Activated CD4-positive, alpha-beta T cell treated with anti-CD3 and anti-CD28 coated beads, Interleukin-2, amount 50 U/mL, for 48 hours (primary cell): ENCODE results near the gene TGOLN2.
A peak's percentile ranks its signal among the peaks of the same experiment; 100 is the strongest.
"Not testable (repeated sequence)": the region's sequence is repeated elsewhere in the genome, so short reads cannot be mapped to it uniquely, and the experiment has no call there.

Experiments
- DNase-seq, 2 experiments: peaks; one replicate each; pipeline ENCODE4 v3.0.0-alpha.2; 2020

The TGOLN2 gene

DNA sequence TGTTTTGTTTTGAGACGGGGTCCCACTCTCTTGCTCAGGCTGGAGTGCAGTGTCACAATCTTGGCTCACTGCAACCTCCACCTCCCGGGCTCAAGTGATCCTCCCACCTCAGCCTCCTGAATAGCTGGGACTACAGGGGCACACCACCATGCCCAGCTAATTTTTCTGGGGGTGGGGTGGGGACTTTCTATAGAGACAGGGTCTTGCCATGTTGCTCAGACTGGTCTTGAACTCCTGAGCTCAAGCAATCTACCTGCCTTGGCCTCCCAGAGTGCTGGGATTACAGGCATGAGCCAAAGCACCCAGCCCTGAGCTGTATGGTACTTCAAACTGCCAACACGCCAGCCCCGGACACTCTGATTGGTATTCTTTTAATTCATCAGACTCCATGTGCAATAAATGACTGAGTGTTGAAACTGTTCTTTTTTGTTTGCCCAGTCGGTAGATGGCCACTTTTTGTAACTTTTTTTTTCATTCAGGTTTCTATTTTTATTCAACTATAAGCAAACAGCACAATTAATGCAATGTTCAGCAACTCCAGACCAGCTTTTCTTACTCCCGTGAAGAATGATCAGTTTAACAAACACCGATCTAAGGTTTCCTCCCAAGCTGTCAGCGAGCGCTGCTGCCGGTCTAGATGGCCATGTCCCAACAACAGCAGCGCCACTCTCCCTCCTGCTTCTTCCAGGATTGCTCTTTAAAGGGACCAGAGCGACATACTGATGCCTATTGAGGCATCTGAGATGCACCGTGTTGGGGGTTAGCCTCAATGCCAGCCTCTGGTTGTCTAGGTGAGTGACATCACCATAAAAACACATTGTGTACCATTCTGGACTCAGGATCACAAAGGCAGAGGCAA is 12.5 kb upstream of the TGOLN2 start:
- DNase-seq = no peak

DNA sequence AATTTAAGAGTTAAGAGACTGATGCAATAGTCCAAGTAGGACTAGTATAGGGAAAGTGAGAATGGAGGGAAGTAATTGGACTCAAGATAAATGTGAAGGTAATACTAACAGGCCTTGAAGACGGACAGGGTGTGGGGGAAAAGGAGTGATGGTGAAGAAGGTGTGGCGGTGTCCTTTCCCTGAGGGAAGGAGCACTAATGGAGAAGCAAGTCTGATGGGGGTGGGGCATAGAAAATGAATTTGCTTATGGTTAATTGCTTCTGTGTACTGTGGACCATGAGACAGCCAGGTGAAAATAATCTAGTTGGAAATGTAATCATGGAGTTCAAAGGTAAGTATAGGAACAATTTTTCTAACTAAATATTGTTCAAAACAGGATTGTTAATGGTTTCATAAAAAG is 7.1 kb upstream of the TGOLN2 start:
- no peak for DNase-seq

DNA sequence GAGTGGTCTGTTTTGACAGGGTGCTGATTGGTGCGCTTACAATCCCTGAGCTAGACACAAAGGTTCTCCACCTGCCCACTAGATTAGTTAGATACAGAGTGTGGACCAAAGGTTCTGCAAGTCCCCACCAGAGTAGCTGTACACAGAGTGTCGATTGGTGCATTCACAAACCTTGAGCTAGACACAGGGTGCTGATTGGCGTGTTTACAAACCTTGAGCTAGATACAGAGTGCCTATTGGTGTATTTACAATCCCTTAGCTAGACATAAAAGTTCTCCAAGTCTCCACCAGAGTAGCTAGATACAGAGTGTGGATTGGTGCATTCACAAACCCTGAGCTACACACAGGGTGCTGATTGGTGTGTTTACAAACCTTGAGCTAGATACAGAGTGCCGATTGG is 6.1 kb upstream of the TGOLN2 start:
- DNase-seq = not testable (repeated sequence)

DNA sequence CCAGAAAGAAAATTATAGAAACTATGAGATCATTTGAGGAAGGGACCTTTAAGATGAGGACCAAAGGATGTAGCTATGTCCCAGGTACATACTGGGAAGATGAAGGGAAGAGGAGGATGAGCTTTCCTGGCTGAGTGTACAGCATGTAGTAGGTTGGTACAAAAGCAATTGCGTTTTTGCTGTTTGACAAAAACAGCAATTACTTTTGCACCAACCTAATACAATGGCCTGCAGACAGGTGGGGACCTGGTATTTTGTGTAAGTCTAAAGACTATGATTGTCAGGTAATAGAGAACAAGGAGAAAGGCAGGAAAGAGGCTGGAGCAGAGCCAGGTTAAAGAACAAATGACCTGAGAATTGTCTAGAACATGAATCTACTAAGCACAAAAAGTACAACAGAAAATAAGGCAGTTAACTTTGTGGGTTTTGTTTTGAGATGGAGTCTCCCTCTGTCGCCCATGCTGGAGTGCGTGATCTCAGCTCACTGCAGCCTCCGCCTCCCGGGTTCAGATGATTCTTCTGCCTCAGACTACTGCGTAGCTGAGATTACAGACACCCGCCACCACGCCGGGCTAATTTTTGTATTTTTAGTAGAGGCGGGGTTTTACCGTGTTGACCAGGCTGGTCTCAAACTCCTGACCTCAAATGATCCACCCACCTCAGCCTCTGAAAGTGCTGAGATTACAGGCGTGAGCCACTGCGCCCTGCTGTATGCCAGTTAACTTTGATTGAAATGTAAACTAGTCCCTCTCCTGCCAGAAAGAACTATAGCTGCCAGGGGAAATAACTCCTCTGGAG is 3.2 kb upstream of the TGOLN2 start:
- peak; percentile 31 to 37 for DNase-seq

DNA sequence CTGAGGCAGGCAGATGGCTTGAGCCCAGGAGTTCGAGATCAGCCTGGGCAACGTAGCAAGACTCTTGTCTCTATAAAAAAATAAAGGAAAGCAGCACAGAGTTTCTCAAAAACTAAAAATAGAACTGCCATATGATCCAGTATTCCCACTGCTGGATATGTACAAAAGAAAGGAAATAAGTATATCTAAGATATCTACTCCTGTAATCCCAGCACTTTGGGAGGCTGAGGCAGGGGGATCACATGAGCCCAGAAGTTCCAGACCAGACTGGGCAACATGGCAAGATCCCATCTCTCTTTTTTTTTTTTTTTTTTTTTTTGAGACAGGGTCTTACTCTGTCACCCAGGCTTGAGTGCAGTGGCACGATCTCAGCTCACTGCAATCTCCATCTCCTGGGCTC is 1.9 kb upstream of the TGOLN2 start:
- DNase-seq = not testable (repeated sequence)

GRCh38 chr2:85329181-85329651 is 1.4 kb upstream of the TGOLN2 start:
- DNase-seq = no peak

GRCh38 chr2:85327160-85327821 is 498 bp downstream of the TGOLN2 start:
- peak; percentile 60 to 67 for DNase-seq

GRCh38 chr2:85326406-85327159 is 1.2 kb downstream of the TGOLN2 start:
- DNase-seq = peak; percentile 41 to 56

DNA sequence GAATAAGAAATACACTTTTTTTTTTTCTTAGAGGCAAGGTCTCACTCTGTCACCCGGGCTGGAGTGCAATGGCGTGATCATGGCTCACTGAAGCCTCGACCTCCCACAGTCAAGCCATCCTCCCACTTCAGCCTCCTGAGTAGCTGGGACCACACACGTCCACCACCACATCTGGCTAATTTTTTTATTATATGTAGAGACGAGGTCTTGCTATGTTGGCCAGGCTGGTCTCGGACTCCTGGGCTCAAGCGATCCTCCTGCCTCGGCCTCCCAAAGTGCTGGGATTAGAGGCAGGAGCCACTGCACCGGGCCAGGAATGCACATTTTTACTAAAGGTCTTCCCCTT is 2.4 kb downstream of the TGOLN2 start:
- DNase-seq = no peak

GRCh38 chr2:85324639-85325465 is 2.9 kb downstream of the TGOLN2 start:
- DNase-seq = no peak

GRCh38 chr2:85323988-85324367 is 3.8 kb downstream of the TGOLN2 start:
- DNase-seq = not testable (repeated sequence)

DNA sequence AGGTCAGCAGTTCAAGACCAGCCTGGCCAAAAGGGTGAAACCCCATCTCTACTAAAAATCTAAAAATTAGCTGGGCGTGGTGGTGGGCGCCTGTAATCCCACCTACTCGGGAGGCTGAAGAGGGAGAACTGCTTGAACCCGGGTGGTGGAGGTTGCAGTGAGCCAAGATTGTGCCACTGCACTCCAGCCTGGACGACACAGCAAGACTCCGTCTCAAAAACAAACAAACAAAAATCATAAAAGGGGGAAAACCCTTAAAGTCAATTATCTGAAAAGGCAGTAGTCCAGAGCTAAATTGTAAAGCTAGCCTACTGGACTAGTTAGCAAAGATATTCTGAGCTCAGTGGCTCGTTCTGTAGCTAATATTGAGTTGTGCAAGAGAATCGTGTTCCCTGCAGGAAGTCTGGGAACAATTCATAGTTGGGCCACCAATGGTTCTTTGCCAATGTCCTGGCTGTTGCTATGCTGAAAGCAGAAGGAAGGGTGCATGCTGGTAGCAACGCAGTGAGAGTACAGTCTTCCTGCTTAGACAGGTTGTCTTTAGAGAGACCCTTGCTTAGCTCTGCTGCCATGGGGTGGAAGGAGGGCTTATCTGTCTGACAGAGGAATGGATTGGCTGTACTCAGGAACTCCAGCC is 4.3 kb downstream of the TGOLN2 start:
- DNase-seq = no peak

DNA sequence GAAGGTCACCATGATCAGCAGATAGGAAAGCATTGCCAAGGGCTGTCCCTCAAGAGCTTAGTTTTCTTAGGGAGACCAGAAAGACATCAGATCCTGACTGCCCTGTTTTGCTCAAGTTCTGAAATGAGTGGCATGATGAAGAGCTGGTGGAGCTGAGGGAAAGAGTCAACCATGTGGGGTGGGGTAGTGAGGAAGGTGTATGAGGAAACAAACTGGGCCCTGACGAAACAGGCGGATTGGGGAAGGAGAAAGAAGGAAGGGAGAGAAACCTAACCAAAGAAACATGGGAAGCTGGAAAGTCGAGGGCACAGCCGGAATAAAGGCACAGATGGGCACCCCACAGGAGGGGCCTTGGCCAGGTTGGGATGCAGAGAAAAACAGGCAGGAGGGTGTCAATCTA is 8.0 kb downstream of the TGOLN2 start:
- DNase-seq = no peak

DNA sequence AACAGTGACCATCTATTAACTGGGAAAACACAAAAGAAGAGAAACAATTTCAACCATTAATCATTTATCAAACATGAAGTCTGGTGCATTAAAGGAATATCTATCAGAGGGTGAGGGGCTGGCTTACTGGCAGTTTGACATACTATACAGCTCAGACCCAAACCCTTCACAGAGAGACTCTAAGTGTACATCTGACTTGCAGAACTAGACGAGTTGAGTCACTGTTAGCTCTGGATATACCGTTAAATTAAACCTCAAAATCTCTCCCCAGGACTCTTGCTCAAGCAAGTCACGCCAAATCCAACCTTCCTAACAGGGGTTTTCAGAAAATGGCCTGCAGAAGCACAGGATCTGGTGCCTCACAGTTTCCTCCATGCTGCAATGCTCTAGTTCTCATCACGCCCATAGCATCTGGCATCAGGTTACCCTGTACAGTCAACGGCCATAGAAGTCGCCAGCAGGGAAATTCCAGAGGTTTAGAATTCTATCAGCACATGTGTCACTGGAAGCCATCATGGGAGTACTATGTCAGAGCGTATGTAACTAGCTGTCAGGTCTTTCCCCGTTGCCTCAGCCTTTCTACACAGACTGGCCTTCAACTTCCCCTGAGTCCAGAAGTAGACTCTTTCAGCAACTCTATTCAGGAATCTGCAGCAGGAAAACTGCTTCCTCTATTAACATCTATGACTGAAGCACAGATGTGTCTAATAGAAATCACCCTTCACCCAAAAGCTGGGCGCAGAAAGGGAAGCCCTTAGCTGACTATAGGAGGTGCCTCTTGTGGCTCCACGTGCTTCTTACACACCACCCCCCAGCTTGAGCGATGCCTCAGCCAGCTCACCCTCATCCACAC is 9.3 kb downstream of the TGOLN2 start:
- peak; percentile 46 to 60 for DNase-seq

DNA sequence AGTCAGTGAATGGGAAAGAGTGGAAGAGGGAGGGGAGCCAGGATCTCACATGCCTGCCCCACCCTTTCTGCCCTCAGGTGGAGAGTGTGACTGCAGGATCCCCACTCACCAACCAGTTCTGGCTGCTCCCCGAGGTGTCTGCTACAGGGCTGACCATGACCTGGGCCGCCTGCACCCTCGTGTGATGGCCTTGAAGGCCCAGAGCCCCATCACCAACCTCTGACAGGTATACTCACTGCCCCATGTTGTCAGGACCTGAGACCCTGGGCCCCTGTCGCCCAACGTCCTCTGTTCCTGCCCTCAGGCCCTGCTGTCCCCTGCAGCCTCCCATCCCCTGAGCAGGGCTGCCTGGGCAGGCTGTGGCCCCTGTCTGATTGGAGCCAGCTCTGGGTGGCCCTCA is 11.9 kb downstream of the TGOLN2 start:
- not testable (repeated sequence) for DNase-seq

DNA sequence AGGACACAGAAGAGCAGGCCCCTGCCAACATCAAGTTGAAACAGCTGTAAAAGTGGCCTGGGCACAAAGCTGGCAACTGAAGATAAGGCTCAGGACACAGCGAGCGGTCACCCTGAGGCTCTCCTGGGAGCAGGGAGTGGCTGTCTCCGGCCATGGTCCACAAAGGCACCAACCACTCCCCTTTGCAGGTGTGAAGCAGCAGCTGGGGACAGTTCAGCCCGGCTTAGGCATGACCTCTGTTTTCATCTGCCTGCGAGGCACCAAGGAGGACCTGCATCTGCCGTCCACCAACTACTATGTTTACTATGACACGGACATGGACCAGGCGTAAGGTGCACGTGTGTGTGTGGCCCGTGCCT is 12.9 kb downstream of the TGOLN2 start:
- no peak for DNase-seq

GRCh38 chr2:85312404-85312803 is 15.4 kb downstream of the TGOLN2 start:
- no peak for DNase-seq

DNA sequence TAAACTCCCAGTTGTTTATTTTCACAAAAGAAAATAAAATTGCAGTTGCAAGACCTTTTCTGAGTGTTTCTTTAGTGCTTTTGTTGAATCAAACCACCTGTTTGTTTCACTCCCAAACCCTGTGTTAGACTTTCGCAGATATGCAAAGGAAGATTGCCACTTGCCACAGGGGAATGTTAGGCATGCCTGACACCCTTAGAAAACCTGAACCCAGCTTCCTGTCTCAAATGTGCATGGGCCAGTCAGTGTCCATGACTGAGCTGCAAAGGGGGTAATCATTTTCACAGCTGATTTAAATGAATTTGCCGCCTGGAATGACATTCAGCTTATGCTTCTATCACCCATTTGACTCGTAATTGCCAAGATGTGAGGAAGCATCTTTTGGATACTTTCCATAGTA is 17.5 kb downstream of the TGOLN2 start:
- DNase-seq = no peak

DNA sequence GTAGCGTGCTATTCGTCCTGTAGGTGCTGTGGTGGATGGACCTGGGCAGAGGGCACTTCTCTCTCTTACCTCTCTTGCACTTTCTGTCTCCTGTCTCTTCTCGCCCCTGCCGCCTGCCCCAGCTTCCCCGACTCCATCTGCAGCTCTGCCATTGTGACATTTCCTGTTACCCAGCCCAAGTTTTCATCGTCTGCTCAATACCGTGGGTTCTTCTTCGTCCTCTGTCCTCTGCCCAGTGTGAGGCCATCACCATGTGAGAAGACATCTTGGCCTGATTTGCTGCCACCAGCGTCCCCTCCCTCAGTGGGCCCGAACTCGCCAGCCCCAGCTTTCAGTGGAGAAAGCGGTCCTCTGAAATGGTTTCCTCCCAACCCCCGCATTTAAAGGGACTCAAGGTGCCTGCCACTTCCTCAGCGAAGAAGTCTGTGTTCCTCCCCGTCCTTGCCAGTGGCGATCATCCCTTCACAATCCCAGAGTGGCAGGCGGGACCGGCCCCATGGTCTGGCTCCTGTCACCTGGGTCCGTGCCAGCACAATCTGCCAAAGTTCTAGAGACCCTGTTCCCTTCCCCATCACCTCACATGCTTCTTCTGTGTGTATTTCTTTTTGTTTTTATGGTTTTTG is 18.0 kb downstream of the TGOLN2 start:
- DNase-seq = no peak
